HUES6 (cell line): Measurements from ENCODE around the gene RASGRP2.

Experiments used
- H3K27ac ChIP-seq: 2 replicates; pipeline ENCODE4 v1.7.0; 2013; ENCODE audit warnings: low read depth, mild to moderate bottlenecking, low read length, inconsistent platforms
- H3K27me3 ChIP-seq: 2 replicates; pipeline ENCODE4 v1.6.1; 2013; ENCODE audit warnings: low read length; ENCODE audit not compliant: control insufficient read depth, insufficient read depth
- H3K36me3 ChIP-seq: 2 replicates; pipeline ENCODE4 v1.6.1; 2013; ENCODE audit warnings: low read length; ENCODE audit not compliant: control insufficient read depth, insufficient read depth
- H3K4me1 ChIP-seq: 2 replicates; pipeline ENCODE4 v1.6.1; 2013; ENCODE audit warnings: low read length; ENCODE audit not compliant: control insufficient read depth, insufficient read depth
- H3K4me3 ChIP-seq: 2 replicates; pipeline ENCODE4 v1.5.1; 2013; ENCODE audit warnings: low read depth, low read length
- H3K9ac ChIP-seq: one replicate; pipeline ENCODE4 v1.6.1; 2013; ENCODE audit warnings: mild to moderate bottlenecking, low read length
- H3K9me3 ChIP-seq: 2 replicates; pipeline ENCODE4 v1.6.1; 2013; ENCODE audit warnings: low read depth, low read length; ENCODE audit not compliant: control insufficient read depth, insufficient read depth

Gene RASGRP2

GRCh38 chr11:64778473-64779298 is 34.7 kb upstream of the RASGRP2 start, which contains the start of gene SF1:
TSS of gene SF1 (minus strand) at chr11:64778542. CDS start at chr11:64778392, 150 bp downstream.
- peaks cover 7% of the 10 kb centered on the region for H3K4me1 ChIP-seq
- H3K9ac ChIP-seq: peak within 1 kb of the TSS; percentile 94
- peaks cover 39% of the 10 kb centered on the region for H3K36me3 ChIP-seq
- no peaks in the 10 kb centered on the region for H3K27me3 ChIP-seq
- H3K4me3 ChIP-seq: peak within 1 kb of the TSS; percentile 89
- H3K9me3 ChIP-seq: no peaks in the 10 kb centered on the region
- H3K27ac ChIP-seq: peak within 1 kb of the TSS; percentile 93

- no peaks in the 10 kb centered on the region for H3K27me3 ChIP-seq
- H3K36me3 ChIP-seq: peaks cover 44% of the 10 kb centered on the region
- H3K4me1 ChIP-seq: peaks cover 7% of the 10 kb centered on the region
- peak overlapping the region; percentile 78 for H3K4me3 ChIP-seq
- no peaks in the 10 kb centered on the region for H3K9me3 ChIP-seq
- peak overlapping the region; percentile 94 for H3K9ac ChIP-seq
- H3K27ac ChIP-seq: peak overlapping the region; percentile 93
Observed at GRCh38 chr11:64778223-64778472, 34.2 kb upstream of the RASGRP2 start.

- Histone ChIP-seq H3K4me3 (peak overlapping the region; percentile 89), H3K27ac (no peak overlapping the region), H3K27me3 (no peaks in the 10 kb centered on the region), H3K9ac (peak overlapping the region; percentile 94), H3K36me3 (peaks cover 49% of the 10 kb centered on the region), H3K4me1 (peaks cover 7% of the 10 kb centered on the region), H3K9me3 (no peaks in the 10 kb centered on the region)
Observed at GRCh38 chr11:64777449-64778222, 33.7 kb upstream of the RASGRP2 start.

- Histone ChIP-seq H3K4me1 (peaks cover 5% of the 10 kb centered on the region), H3K27ac (no peak overlapping the region), H3K9ac (peak overlapping the region; percentile 71), H3K9me3 (no peaks in the 10 kb centered on the region), H3K4me3 (peak overlapping the region; percentile 89), H3K27me3 (no peaks in the 10 kb centered on the region), H3K36me3 (peaks cover 57% of the 10 kb centered on the region)
Observed at GRCh38 chr11:64776875-64777274, 32.9 kb upstream of the RASGRP2 start.

- no peaks in the 10 kb centered on the region for H3K27me3 ChIP-seq
- peaks cover 5% of the 10 kb centered on the region for H3K4me1 ChIP-seq
- H3K9me3 ChIP-seq: no peaks in the 10 kb centered on the region
- no peak overlapping the region for H3K27ac ChIP-seq
- peak overlapping the region; percentile 89 for H3K4me3 ChIP-seq
- peaks cover 61% of the 10 kb centered on the region for H3K36me3 ChIP-seq
- no peak overlapping the region for H3K9ac ChIP-seq
Observed at GRCh38 chr11:64776425-64776824, 32.5 kb upstream of the RASGRP2 start.

- Histone ChIP-seq H3K4me1 (peaks cover 5% of the 10 kb centered on the region), H3K9me3 (no peaks in the 10 kb centered on the region), H3K4me3 (no peak overlapping the region), H3K27ac (no peak overlapping the region), H3K27me3 (no peaks in the 10 kb centered on the region), H3K9ac (no peak overlapping the region), H3K36me3 (peaks cover 84% of the 10 kb centered on the region)
Observed at GRCh38 chr11:64774144-64774543, 30.2 kb upstream of the RASGRP2 start.

- H3K27ac ChIP-seq: no peak overlapping the region
- H3K9ac ChIP-seq: no peak overlapping the region
- H3K4me3 ChIP-seq: no peak overlapping the region
Observed at GRCh38 chr11:64772303-64773018, 28.5 kb upstream of the RASGRP2 start.

GRCh38 chr11:64771861-64772260 is 27.9 kb upstream of the RASGRP2 start:
- no peaks in the 10 kb centered on the region for H3K9me3 ChIP-seq
- H3K27me3 ChIP-seq: no peaks in the 10 kb centered on the region
- H3K36me3 ChIP-seq: peaks cover 100% of the 10 kb centered on the region
- peaks cover 8% of the 10 kb centered on the region for H3K4me1 ChIP-seq
- H3K27ac ChIP-seq: no peak overlapping the region
- H3K4me3 ChIP-seq: no peak overlapping the region
- no peak overlapping the region for H3K9ac ChIP-seq

More at GRCh38 chr11:64772303-64773018, 28.5 kb upstream of the RASGRP2 start:
- Histone ChIP-seq H3K4me1 (peaks cover 7% of the 10 kb centered on the region), H3K36me3 (peaks cover 100% of the 10 kb centered on the region), H3K27me3 (no peaks in the 10 kb centered on the region), H3K9me3 (no peaks in the 10 kb centered on the region)

GRCh38 chr11:64770120-64770519 is 26.2 kb upstream of the RASGRP2 start:
- no peak overlapping the region for H3K9ac ChIP-seq
- H3K27ac ChIP-seq: no peak overlapping the region
- no peaks in the 10 kb centered on the region for H3K9me3 ChIP-seq
- no peak overlapping the region for H3K4me3 ChIP-seq
- H3K4me1 ChIP-seq: peaks cover 14% of the 10 kb centered on the region
- peaks cover 95% of the 10 kb centered on the region for H3K36me3 ChIP-seq
- H3K27me3 ChIP-seq: no peaks in the 10 kb centered on the region

- Histone ChIP-seq H3K9ac (no peak overlapping the region), H3K36me3 (peaks cover 95% of the 10 kb centered on the region), H3K27me3 (no peaks in the 10 kb centered on the region), H3K9me3 (no peaks in the 10 kb centered on the region), H3K4me3 (no peak overlapping the region), H3K4me1 (peaks cover 22% of the 10 kb centered on the region), H3K27ac (no peak overlapping the region)
Observed at GRCh38 chr11:64769283-64769682, 25.3 kb upstream of the RASGRP2 start.

GRCh38 chr11:64768300-64768694 is 24.4 kb upstream of the RASGRP2 start:
- Histone ChIP-seq H3K27ac (no peak overlapping the region), H3K4me1 (peaks cover 32% of the 10 kb centered on the region), H3K9ac (no peak overlapping the region)

More at GRCh38 chr11:64768300-64768694, 24.4 kb upstream of the RASGRP2 start:
- H3K36me3 ChIP-seq: peaks cover 95% of the 10 kb centered on the region
- H3K27me3 ChIP-seq: no peaks in the 10 kb centered on the region
- no peaks in the 10 kb centered on the region for H3K9me3 ChIP-seq
- H3K4me3 ChIP-seq: no peak overlapping the region
